GM21723 (cell line): ENCODE results near the gene FAHD2A.
"Not testable (repeated sequence)": the region's sequence is repeated elsewhere in the genome, so short reads cannot be mapped to it uniquely, and the experiment has no call there.

Experiments
- ATAC-seq: cut with Tn5 transposase; IDR thresholded peaks from one replicate; pipeline ENCODE4 v1.9.1; 2021; ENCODE audit warnings: mild to moderate bottlenecking, moderate library complexity; ENCODE audit not compliant: unreplicated experiment

Gene FAHD2A

GRCh38 chr2:95402370-95403203 is at the start of gene FAHD2A:
Gene FAHD2A (plus strand): TSS chr2:95402708. CDS start chr2:95405559, 2,851 bp downstream.
- ATAC-seq: peak; percentile 90

DNA sequence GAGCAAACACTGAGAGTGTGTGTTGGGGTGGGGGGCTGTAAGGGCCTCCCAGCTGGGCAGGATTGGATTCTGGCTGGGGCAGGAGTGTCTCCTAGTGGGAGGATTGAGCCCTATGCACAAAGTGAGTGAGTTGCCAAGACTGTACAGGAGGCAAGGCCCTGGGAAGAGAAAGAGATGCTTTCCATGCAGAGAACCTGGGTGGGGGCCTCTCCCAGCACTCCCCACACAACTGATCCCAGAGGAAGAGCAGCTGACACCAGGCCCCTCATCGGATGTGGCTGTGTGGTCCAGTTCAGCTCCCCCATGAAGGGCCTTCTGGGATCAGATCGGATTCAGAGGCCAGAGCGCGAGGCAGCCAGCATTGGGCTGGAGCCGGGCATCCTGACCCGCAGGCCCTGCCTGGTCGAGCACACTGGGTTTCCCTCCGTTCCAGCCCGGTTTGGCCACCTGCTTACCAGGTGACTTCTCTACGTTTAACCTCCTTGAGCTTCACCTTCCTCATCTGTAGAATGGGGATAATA is 49.4 kb upstream of the FAHD2A start:
- no peak for ATAC-seq

- ATAC-seq: no peak
Observed at GRCh38 chr2:95353613-95354468, 48.7 kb upstream of the FAHD2A start.

DNA sequence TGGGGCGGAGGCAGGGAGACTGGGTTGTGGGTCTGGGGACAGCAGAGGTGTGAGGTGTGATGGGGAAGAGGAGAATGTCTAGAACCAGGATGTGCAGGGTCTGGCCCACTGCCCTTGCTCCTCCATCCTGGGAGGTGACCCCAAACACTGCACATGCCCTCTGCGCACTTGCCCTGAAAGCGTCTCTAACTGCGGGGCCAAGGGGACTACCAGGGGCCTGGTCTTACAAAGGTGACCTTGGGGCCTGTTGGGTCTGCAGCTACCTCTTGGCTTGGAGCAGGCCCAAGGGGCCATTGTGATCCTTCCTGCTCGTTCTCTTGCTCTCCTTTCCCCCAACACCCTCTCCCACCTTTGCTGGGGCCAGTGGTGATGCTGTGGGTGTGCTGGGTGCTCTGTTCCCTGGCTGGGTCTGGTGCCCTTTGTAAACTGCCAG is 48.0 kb upstream of the FAHD2A start:
- ATAC-seq: no peak

DNA sequence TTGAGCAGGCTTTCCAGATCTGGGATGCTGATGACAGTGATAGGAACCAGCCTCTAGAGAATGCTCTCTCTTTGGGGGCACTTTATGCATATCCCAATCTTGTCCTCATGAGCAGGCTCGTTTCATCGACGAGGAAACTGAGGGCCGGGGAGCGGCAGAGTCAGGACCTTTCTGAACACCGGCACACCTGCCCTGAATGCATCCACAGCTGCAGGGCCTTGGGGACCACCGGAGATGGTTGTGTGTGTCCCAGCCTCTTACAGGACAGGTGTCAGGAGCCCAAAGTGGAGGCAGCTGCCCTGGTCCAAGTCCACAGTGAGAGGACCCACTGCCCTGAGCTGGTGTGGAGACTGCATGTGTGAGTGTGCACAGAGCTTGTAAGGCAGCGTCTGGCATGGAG is 47.6 kb upstream of the FAHD2A start:
- ATAC-seq: no peak

DNA sequence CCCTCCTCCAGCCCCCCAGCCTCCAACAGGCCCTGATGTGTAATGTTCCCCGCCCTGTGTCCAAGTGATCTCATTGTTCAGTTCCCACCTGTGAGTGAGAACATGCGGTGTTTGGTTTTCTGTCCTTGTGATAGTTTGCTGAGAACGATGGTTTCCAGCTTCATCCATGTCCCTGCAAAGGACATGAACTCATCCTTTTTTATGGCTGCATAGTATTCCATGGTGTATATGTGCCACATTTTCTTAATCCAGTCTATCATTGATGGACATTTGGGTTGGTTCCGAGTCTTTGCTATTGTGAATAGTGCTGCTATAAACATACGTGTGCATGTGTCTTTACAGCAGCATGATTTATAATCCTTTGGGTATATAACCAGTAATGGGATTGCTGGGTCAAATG is 47.0 kb upstream of the FAHD2A start:
- ATAC-seq: not testable (repeated sequence)

GRCh38 chr2:95356821-95357700 is 45.4 kb upstream of the FAHD2A start:
- no peak for ATAC-seq

DNA sequence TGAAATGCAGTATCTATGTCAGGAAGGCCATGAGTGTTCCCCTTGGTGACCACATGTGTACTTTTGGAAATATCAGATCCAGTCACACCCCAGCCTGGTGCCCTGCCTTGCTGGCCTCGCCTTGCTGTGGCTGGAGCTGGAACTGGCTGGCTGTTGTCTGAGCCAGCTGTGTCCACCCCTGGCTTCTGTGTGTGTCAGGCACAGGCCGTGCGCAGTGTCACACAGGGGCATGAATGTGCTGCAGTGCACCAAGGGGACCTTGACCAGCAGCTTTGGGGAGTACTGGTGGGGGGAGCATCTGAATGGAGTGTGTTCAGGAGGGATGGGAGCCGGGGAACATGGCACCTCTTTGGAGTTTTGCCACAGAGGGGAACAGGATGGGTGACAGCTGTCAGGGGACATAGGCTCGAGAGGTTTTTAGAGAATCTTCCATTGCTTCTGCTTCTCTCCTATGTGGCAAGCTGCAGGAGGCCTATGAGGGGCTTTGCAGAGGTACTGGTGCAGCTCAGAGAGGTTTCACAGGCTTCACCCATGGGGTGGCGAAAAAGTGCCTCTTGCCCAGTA is 44.7 kb upstream of the FAHD2A start:
- ATAC-seq: no peak

GRCh38 chr2:95359031-95359430 is 43.5 kb upstream of the FAHD2A start:
- ATAC-seq: no peak

GRCh38 chr2:95359501-95359930 is 43.0 kb upstream of the FAHD2A start:
- no peak for ATAC-seq

- ATAC-seq: no peak
Observed at GRCh38 chr2:95361216-95361980, 41.1 kb upstream of the FAHD2A start.

- no peak for ATAC-seq
Observed at GRCh38 chr2:95362486-95362885, 40.0 kb upstream of the FAHD2A start.

DNA sequence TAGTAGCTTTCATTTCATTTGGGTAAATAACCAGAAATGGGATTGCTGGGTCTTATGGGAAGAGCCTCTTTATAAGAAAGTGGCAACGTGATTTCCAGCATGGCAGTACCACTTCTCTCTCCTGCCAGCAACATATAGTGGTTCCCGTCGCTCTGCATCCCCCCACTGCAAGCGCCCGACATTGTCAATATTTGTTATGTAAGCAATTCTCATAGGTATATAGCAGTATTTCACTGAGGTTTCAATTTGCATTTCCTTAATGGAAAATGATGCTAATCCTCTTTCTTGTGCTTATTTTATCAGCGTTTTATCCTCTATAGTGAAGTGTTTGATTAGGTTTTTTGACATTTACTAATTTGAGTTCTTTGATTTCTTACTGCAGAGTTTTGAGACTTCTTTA is 36.0 kb upstream of the FAHD2A start:
- ATAC-seq: no peak

- no peak for ATAC-seq
Observed at GRCh38 chr2:95372216-95372829, 30.2 kb upstream of the FAHD2A start.

DNA sequence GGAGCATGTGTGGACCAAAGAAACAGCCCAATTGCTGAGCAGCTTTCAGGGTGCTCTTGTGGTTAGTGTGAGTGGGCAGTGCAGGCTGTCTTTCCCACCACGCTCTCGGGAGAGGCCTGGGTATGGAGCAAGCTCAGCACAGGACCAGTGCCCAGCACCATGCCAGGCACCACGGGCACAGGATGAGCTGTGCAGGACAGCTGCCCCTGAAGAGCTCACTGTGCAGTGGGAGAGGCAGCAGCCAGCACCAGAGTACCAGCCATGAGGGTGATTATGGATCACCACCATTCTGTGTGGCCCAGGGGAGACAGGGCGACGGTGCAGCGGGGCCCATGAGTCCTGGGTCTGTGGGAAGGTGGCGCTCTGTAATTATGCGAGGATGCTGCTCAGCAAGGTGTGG is 29.7 kb upstream of the FAHD2A start:
- no peak for ATAC-seq

DNA sequence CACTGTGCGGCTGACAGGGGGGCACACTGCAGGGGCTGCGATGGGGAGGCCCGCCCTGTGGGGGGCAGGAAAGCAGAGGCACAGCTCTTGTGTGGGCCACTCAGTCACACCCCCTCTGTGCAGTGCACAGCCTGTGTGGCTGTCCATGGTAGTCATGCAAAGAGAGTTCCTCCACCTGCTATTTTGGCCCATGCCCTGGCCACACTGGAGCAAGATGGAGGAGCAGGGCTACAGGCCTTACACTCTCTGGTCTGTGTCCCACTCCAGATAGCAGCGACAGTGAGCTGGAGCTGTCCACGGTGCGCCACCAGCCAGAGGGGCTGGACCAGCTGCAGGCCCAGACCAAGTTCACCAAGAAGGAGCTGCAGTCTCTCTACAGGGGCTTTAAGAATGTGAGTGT is 28.5 kb upstream of the FAHD2A start:
- no peak for ATAC-seq

DNA sequence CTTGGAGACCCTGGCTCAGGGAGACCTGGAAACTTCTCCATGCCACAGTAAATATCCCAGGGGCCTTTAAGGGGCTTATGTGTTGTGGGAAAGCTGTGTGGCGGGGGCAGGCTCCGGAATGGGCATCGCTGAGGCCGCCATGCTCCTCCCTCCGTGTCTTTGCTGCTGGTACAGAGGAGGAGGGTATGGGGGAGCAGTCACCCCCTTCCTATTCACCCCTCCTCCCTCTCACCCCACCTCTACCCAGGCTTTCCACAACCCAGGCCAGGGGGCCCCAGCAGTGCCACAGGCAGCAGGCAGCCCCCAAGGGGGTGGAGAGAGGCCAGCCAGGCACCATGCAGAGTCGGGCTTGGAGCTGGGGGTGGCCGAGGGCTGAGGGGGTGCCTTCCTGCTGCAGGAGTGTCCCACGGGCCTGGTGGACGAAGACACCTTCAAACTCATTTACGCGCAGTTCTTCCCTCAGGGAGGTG is 28.0 kb upstream of the FAHD2A start:
- ATAC-seq: no peak

DNA sequence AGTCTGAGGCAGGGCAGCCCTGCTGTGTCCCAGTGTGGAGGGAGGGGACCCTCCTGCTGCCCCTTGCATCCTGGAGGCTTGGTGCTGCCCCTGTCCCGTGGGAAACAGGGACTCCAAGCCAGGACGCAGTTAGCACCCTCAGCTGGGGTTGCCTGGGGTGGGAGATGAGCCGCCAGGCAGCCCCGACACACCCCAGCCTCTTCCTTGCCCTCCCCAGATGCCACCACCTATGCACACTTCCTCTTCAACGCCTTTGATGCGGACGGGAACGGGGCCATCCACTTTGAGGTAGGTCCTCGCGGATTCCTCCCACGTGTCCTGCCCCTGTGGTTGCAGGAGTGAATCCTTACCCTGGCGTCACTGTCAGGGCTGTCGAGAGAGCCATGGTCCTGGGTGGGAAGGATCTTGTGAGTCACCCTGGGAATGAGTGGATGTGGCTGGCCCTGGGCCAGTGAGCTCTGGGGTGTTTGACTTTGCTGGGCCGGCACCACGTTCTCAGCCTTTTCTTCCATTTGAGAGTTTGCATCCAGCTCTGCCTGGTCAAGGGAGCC is 27.5 kb upstream of the FAHD2A start:
- no peak for ATAC-seq
